Right forelimb (tissue), 1 donor: ENCODE data around the gene RABGGTA.

Source experiments
- DNase-seq: peaks from one replicate; pipeline ENCODE4 v3.0.0-alpha.2; 2018

The RABGGTA gene

GRCh38 chr14:24278424-24278823, 7.0 kb upstream of the RABGGTA start:
- no peak for DNase-seq

GRCh38 chr14:24277606-24278321, 6.4 kb upstream of the RABGGTA start:
- no peak for DNase-seq

DNA sequence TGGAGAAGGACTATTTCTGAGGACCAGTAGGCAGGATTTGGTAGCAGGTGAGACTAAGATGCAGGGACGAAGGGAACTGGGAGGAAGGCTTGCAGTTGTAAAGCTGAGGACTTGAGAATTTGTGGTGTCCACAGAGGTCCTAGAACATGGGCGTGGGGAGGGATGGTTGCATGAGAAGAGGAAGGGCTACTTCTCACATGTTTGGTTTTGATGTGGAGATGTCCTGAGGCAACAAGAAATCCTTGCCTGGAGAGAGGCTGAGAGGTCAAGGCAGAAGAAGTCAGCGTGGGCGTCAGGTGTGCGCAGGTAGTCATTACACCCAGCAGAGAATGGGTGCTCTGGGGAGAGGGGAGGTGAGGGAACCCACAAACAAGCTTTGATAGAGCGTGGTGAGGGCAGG, 5.7 kb upstream of the RABGGTA start:
- DNase-seq, result no peak

DNA sequence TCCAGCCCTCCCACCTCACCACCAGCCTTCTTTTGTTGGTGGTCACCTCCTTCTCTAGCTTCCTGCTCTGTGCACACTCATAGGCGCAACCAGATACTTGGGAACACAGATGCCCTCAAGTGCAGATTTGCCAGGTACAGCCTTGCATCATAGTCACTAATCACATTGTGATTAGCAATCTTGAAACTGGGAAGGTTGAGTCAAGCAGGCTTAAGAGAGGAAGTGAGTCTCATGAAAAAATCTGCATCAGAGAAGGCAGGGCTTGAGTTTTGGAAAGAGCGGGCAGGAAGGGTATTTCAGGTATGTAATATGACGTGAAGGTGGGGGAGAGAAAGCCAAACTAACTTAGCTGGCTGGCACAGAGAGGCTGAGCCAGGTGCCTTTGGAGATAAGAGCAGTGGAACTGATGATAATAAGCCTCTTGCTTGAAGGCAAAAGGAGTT, 2.7 kb upstream of the RABGGTA start:
- DNase-seq, result no peak

GRCh38 chr14:24273422-24273998, 2.1 kb upstream of the RABGGTA start:
- DNase-seq, result no peak

DNA sequence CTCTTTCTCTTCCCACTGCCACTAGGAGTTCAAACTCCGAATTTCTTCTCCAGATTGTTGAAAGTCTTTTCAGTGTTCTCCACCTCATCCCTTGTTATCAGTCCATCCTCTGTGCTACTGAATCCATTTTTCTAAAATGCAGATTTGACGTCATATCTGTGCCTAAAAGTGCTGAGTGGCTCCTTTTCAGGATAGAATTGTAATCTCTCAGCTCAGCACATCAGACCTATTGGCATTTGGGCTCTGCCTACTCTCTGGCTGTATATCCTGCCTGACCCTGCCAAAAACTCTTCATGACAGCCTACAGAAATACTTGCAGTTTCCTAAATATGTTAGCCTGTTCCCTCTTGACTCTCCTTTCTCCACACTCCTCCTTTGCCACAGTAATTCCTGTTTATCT, 1.1 kb upstream of the RABGGTA start:
- no peak for DNase-seq

DNA sequence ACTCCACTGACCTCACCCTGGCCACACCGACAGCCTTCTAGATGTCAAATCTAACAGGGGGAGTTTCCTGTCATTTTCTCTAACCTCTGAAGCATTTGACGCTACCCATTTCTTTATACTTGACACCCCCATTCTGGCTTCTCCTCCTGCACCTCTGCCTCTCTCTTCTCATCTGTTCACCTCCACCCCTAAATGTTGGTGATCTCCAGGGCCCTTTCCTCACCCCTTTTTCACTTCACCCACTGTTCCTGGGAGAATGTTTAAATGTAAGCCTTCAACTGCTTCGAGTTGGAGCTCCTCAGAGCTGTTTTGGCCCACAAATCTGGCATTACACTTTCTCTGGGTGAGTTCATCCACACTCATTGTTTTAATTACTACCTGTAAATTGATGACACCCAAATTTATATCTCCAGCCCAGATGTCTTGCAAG, 452 bp upstream of the RABGGTA start:
- DNase-seq, result no peak

GRCh38 chr14:24270537-24271133, 762 bp downstream of the RABGGTA start:
- no peak for DNase-seq

GRCh38 chr14:24269910-24270536, 1.4 kb downstream of the RABGGTA start:
- DNase-seq, result no peak

GRCh38 chr14:24269368-24269767, 2.0 kb downstream of the RABGGTA start:
- no peak for DNase-seq

GRCh38 chr14:24268225-24268624, 3.2 kb downstream of the RABGGTA start:
- no peak for DNase-seq

- no peak for DNase-seq
These were observed 3.9 kb downstream of the RABGGTA start for GRCh38 chr14:24267516-24267915.

- no peak for DNase-seq
These were observed 4.8 kb downstream of the RABGGTA start for GRCh38 chr14:24266344-24267244.

DNA sequence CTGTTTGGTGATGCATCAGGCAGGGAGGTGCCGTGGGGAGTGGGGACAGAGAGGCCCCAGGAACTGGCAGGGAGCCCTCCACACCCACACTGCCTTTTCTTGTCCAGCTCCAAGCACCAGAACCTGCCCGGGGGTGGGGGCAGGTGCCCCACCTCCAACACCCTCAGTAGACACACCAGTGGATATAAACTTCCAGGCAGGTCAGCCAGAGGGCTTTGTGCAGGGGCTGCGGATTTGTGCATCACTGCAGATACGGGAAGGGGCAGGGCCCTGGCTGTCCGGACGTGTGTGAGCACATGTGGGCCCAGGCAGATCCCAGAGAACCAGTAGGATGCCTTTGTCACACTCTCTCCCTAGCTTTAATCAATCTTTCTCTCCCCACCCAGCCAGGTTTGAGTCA, 7.1 kb downstream of the RABGGTA start:
- no peak for DNase-seq

DNA sequence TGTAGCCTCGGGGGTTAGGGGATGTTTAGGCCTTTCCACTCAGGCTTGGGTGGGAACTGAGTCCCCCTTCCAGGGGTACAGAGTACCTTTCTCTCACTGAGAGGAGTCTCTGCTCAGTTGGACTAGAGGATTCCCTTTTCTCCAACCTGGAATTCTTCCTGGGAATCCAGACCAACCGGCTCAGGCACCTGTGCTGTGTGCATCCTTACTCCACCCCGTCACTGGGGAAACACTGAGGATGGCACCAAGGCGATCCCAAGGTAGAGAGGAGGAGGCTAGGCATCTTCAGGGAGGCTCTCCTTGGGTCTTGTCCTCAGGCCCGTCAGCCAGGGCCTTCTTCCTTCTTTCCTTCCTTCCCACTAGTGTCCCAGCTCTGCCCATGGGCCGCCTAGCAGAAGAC, 7.5 kb downstream of the RABGGTA start:
- DNase-seq, result no peak

- no peak for DNase-seq
These were observed 8.3 kb downstream of the RABGGTA start, which contains the start of gene TGM1 for GRCh38 chr14:24262821-24263733. Gene TGM1, minus strand, starts transcription at chr14:24263177. Its CDS starts 825 bp downstream, at chr14:24262352.

DNA sequence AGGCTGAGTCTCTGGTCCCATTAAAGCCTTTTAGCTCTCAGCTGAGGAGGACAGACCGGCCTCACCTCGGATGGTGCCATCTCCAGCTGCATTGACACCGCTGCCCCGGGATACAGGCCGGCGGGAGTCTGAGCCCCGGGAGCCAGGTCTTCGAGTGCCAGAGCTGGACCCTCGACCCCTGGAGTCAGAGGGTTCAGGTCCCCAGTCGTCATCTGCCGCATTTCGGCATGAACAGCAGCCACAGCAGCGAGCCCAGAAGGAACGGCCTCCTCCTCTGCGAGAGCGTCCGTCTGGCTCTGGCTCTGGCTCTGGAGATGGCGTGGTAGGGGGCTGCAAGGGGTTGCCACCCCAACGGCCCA, 9.4 kb downstream of the RABGGTA start:
- DNase-seq, result no peak

GRCh38 chr14:24261256-24261968, 10.0 kb downstream of the RABGGTA start:
- no peak for DNase-seq

DNA sequence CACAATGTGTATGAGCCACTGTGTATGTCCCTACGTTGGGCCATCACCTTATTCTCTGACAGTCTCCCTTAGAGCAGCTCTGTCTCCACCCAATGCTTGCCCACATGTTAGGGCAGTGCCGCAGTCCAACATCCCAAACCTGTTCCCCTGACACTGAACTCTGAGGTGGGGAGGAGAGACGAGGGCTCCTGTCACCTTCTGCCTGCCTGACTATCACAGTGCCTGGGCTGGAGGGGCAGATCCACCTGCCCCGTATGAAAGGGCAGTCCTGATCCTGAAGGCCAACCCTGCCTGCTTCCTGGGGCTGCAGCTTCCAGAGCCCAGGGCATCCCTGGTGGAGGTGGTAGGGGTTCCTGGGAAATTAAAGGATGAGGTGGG, 10.6 kb downstream of the RABGGTA start:
- no peak for DNase-seq

DNA sequence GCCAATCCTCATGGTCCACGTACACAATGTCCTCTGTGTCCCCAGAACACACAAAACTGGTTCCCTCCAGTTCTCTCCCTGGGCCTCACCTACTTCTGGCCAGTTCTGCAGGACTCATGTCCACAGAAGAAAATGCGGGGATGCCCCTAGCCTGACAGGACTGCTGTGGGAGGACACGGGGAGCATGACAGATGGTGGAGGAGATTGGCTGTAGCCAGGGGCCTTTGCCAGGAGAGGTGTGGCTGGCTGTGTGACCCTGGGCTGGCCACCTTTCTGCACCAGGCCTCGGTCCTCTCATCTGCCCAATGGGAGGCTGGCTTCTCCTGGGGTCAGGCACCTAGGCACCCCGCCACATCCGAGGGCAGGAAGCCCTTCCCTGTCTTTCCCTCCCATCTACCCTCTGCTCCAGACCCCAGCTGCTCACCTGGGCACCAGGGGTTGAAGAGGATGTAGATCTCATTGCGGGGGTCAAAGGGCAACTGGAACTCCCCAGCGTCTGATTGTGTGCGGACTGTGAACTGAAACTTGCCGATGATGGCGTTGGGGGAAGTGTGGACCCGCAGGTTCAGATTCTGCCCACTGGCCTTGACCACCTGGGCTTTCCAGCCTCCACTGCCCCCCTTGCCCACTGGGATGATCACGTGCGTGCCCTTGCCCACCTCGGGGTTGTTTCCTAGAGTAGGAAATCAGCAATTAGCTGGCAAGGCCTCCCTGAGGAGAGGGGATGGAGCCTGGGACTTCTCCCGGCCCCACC, 11.2 kb downstream of the RABGGTA start:
- DNase-seq, result no peak
